ENCODE results near the gene TNIP1.

The TNIP1 gene

GRCh38 chr5:151063142-151063989 lies 17.5 kb downstream of the TNIP1 start:
- no peak for DNase-seq

- DNase-seq, result no peak
Observed at GRCh38 chr5:151062405-151063141, 18.3 kb downstream of the TNIP1 start.

GRCh38 chr5:151060742-151061141 lies 20.1 kb downstream of the TNIP1 start:
- DNase-seq, result no peak

DNA sequence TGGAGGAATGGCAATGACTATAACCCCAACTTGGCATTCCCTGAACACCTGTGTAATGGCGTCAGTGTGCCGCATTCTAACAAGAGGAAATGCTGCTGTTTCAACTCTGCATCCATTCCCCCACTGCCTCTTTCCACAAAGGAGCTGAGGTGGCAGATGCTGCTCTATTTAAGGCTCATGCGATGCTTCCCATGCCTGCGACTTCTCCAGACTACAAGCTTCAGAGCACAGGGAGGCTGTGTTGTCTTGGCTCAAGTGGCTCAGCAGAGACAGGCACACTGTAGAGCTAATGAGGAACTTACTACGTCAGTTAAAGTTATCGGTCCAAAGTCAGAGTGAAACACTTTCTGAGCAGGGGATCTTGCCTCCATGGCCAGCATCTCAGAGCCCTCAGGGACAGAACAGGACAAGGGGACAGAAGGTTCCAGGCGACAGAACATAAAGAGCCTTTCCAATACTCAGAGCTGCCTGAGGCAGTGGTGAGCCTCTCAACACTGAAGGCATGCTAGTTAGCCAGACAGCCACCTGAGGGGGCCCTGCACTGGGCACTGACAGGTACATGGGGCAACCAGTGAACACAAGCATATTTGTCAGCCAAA lies 21.8 kb downstream of the TNIP1 start:
- DNase-seq, result no peak

- DNase-seq, result no peak
Observed at GRCh38 chr5:151058301-151058700, 22.5 kb downstream of the TNIP1 start.

GRCh38 chr5:151056379-151057325 lies 24.2 kb downstream of the TNIP1 start:
- DNase-seq, result no peak

DNA sequence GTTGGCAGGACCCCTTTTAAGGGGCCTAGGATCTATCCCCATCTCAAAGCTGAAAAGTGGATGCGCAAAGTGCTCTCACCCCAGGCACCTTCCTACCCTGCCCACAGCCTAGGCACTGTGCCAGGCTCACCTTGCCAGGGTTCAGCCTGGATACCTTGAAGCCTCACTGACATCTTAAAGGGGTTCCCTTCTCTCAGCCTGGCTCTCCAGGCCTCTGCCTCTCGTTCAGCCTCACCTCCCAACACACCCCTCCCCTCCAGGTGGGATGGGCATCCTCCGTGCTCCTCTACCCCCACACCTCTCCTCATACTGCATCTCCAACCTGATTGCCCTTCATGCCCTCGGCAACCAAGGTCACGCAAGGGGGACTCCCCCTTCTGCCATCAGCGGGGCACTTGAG lies 25.5 kb downstream of the TNIP1 start:
- DNase-seq, result no peak

- DNase-seq, result no peak
Observed at GRCh38 chr5:151054709-151055108, 26.1 kb downstream of the TNIP1 start.

- DNase-seq, result no peak
Observed at GRCh38 chr5:151053796-151054462, 26.9 kb downstream of the TNIP1 start.

GRCh38 chr5:151052836-151053235 lies 28.0 kb downstream of the TNIP1 start:
- no peak for DNase-seq

GRCh38 chr5:151051931-151052608 lies 28.8 kb downstream of the TNIP1 start:
- DNase-seq, result no peak

GRCh38 chr5:151051066-151051930 lies 29.5 kb downstream of the TNIP1 start:
- peak; percentile 87 for DNase-seq

DNA sequence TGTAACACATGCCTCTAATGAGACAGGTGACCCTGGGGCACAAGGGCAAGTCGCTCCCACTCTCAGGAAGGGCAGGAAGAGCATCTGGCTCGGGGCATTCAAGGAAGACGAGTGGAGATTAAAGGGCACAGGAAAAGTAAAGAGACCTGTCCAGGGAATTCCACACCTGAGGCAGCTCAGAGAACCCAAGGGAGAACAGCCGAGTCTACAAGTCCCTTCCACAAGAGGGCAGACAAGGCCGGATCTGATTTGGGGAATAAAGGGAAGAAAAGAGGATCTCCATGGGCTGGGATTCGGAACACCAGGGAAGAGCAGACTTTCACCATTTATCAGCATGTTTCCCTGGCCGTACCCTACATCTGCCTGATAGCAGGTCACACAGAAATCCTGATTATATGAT lies 32.3 kb downstream of the TNIP1 start:
- DNase-seq, result no peak

GRCh38 chr5:151047814-151048425 lies 32.9 kb downstream of the TNIP1 start:
- peak; percentile 69 for DNase-seq

DNA sequence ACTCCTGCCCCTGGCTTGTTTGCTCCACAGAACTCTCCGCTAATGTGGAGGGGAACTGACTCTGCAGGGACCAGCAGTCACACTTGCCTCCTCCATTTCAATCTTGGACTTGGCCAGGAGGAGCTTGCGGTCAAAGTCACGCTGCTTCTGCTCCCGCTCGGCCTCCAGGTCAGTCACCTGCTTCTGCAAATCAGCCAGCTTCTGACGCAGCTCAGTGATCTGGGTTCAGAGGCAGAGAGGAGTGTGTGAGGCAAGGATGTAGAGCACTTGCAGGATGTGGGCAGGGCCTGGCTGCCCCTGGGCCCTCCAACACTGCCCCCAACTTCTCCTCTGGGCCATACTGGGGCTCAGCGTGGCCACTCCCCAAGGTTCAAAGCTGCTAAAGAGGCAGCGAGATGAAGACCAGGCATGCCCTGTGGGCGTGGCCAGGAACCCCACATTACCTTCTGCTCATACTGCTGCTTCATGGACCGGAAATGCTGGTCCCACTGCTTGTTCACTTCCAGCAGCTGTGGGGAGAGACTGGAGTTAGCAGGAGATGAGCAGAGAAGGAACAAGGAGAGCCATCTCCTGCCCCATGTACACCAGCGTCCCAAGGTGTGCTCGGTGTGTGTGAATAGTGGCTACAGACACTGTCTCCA lies 38.3 kb downstream of the TNIP1 start:
- DNase-seq, result no peak

GRCh38 chr5:151041577-151042268 lies 39.1 kb downstream of the TNIP1 start:
- no peak for DNase-seq

- DNase-seq, result no peak
Observed at GRCh38 chr5:151040211-151040747, 40.6 kb downstream of the TNIP1 start.

- no peak for DNase-seq
Observed at GRCh38 chr5:151039665-151040064, 41.2 kb downstream of the TNIP1 start.
